Stimulated activated CD4-positive, alpha-beta T cell treated with anti-CD3 and anti-CD28 coated beads, Interleukin-4, amount 100 ng/mL, for 1 hour (primary cell): ENCODE data around the gene CHAF1A.

Experiments used
- DNase-seq: peaks from one replicate; pipeline ENCODE4 v3.0.0-alpha.2; 2020

Gene CHAF1A

DNA sequence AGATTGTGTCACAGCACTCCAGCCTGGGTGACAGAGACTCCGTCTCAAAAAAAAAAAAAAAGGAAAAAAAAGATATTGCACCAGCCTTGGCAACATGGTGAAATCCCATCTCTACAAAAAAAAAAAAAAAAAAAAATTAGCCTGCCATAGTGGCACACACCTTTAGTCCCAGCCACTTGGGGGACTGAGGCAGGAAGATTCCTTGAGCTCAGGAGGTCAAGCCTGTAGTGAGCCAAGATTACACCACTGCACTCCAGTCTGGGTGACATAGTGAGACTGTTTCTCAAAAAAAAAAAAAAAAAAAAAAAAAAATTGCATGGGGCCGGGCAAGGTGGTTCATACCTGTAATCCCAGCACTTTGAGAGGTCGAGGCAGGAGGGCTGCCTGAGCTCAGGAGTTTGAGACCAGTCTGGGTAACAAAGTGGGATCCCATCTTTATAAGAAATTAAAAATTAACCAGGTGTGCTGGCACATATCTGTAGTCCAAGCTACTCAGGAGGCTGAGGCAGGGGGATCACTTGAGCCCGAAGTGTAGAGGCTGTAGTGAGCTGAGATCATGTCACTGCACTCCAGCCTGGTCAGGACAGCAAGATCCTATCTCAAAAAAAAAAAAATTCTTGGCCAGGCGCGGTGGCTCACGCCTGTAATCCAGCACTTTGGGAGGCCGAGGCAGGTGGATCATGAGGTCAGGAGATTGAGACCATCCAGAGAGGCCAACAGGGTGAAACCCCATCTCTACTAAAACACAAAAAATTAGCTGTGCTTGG lies 62.6 kb downstream of the CHAF1A start:
- DNase-seq, result no peak

DNA sequence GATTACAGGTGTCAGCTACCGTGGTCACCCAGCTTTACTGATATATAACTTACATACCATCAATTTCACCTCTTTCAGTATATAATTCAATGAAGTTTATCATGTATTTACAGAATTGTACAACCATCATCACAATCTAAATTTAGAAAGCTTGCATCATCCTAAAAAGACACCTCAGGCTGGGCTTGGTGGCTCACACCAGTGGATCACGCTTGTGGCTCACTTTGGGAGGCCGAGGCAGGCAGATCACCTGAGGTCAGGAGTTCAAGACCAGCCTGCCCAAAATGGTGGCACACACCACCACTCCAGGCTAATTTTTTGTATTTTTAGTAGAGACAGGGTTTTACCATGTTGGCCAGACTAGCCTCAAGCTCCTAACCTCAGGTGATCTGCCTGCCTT lies 65.4 kb downstream of the CHAF1A start:
- DNase-seq, result no peak

DNA sequence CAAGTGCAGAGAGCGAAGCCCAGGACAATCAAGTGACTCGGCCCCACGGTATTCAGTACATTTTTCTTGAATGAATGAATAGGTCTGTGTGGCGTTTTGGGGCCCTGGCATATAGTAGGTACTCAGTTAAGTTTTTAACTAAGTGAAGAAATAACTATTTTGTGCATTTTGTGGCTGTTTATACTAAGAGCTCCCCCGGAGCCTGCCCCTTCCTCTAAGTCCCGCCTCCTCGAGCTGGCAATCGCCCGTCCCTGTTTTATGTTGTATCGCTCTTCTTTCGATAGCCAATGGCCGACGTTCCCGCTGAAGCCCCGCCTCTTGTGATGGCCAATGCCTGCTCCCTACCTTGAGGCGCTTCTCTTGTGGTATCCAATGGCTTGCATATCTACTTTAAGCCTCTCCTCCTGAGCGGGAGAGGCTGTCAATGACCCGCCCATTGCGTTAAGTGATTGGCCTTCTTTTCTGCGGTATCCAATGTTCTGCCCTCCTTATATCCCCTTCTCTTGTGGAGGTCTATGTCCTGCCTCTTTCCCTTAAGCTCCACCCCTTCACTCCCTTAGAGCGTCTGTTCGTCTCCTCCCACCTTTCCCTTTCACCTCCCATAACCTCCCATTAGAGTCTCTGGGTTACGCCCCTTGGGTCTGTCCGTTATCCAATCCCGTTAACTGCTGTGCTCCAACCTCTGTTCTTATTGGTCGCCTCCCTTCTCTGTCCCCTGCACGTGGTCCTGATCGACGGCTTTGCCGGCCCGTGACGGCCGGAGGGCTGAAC lies 69.1 kb downstream of the CHAF1A start:
- DNase-seq, result peak; percentile 95

DNA sequence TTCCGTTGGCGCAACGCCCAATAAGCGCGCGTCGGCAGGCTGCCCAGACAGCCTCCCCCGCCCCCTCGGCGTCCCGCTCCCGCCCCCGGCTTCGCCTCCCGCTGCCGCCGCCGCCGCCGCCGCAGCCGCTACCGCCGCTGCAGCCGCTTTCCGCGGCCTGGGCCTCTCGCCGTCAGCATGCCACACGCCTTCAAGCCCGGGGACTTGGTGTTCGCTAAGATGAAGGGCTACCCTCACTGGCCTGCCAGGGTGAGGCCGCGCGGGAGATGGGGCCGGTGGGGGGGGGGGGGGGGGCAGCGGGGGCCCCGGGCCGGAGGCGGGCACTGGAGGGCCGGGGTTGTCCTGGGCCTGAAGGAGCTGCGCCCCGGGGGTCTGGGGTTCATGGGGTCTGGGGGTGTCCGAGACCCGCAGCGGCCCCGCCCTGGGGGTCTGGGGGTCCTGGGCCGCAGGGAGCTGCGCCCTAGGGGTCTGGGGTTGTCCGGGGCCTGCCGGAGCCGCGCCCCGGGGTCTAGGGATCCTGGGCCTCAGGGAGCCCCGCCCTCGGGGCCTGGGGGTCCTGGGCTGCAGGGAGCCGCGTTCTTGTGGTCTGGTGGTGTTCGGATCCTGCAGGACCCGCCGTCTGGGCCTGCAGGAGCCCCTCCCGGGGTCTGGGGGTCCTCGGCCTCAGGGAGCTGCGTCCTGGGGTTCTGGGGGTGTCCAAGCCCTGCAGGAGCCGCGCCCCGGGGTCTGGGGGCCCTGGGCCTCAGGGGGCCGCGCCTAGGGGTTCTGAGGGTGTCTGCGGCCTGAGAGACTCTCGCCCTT lies 69.9 kb downstream of the CHAF1A start, which contains the start of gene HDGFL2:
HDGFL2 (plus strand) TSS at position 124 of the 801 bp plus-strand sequence; CDS start at position 178, 54 bp downstream.
- peak; percentile 96 for DNase-seq

DNA sequence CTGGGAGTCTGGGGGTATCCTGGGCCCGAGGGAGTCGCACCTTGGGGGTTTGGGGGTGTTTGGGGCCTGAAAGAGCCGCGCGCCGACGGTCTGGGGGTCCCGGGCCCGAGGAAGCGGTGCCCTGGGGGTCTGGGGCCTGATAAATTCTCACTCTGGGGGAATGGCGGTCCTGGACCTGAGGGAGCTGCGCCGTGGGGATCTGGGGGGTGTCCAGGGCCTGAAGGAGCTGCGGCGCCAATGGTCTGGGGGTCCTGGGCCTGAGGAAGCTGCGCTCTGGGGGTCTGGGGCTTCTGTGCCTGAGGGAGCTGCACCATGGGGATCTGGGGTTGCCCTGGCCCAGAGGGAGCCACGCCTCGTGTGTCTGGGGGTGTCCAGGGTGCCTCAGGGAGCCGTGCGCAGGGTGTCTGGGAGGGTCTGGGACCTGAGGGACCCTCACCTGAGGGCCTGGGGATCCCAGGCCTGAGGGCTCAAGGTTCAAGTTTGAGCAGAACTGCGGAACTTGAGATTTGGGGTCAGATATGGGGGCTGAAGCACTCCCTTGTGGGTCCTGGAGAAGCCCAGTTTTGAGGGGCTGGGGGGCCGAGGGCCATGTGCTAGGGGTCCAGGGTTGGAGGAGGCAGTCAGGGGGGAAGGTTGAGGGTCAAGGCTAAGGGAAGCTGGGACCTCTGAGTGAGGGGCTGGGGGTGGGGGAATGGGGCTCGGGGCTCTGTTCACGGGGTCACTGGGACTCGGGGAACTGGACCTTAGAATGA lies 70.7 kb downstream of the CHAF1A start:
- DNase-seq, result no peak

DNA sequence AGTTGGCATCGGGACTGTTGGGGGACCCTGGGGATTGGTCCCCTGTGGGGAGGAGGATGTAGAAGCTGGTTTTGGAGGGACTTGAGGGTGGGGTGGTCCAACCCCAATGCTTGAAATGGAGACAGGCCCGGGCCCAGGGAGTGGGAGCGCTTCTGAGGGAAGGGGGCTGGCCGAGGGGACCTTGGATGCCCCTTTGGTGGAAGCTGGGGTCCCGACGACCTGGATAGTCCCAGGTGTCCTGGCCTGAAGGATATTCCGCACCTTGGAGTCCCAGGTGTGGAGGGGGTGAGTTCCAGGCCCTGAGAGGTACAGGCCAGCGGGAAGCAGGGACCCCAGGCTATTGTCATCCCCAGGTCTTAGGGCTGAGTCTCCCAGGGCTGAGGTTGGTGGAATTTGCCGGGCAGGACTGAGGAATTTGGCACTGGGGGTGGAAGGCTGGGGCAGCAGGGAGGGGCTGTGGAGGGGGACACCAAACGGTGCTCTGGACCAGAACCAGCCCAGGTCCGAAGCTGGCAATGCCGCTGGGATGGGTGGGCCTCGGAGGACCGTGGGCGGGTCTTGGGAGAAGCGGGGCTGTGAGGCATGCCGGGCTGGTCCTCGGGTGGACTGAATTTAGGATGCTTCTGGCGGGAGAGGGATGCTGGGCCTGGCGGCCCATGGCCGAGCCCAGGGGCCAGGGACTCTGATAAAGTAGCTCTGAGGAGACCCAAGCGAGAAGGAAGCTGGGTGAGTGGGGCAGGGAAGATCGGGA lies 71.5 kb downstream of the CHAF1A start:
- DNase-seq, result no peak

DNA sequence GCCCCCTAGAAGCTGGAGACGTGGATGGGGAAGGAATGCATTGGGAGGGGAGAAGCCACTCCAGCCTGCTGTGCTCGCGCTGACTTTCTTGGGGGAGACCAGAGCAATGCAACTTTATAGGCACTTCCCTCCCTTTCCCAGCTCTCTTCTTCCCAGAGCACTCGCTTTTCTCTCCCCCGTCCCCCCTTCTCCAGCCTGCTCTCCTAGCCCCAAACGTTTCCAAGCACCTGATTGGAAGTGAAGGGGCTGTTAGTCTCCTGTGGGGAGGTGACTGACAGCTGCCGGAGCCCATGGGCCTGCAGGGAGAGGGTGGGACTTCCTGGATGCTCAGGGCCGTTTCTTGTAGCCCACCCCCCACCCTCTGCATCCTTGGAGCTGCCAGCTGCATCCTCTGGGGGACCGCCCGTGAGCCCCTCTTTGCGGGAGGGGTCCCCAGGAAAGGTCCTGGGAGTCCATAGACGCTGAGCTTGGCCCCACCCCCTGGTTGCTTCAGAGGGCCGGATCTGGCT lies 72.1 kb downstream of the CHAF1A start:
- peak; percentile 21 for DNase-seq

DNA sequence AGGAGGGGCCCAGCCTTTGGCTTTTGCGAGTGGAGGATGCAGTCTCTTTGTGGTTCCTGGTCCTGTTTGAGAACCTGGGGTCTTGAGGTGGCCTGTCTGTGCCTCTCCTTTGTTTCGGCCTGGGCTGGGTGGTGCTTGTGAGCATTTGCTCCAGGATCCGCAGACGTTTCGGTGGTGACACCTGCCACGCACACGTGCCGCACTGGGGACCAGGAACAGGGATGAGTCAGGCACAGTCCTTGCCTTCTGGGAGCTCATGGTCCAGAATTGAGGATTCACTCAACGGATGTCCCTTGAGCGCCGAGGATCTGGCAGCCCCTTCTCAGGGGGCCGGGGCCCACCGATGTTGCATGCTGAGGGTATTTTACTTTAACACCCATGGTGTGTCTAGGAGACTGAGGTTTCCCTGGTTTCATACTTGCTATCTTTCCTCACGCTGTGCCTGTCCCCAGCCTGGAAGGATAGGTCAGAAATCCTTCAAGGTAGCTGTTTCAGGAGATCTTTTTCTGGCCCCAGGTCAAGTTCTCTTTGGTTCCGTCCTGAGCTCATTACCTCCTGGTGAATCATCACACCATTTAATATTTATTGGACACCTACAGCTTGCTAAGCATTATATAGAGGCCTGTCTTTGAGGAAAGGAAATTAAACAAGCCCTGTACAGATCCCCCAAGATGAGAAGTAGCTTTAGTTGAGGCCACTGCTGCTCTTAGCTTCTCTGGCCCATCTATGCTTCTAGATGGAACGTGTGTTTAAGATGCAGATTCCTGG lies 74.8 kb downstream of the CHAF1A start:
- DNase-seq, result no peak

DNA sequence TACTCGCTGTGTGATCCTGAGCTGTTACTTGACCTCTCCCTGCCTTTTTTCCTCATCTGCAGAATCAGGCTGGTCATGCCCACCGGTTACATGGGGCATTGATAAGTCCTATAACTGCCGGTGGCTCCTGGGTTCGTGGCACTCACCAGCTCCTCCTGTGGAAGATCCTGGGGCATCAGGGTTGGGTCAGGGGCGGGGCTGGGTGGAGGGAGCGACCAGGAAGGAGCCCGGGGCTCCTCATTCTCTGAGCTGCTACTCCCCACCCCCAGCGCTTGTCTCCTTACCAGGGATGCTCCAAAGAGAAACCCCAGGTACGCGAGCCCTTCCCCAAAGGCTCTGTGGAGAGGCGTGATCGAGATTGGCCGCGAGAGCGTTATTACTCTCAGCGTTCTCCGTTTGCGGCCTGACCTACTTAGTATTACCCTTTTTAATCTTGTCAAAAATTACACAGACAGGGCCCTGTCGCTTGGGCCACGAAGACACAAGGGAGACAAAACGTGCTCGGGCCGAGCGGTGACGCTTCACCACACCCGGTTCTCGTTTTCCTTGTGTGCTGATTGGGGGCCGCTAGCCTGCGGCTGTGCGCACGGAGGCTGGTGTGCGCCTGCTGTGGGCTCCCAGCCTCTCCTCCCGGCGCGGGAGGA lies 80.4 kb downstream of the CHAF1A start:
- no peak for DNase-seq

- DNase-seq, result no peak
Observed at GRCh38 chr19:4483385-4483784, 80.9 kb downstream of the CHAF1A start.

- no peak for DNase-seq
Observed at GRCh38 chr19:4487572-4487971, 85.1 kb downstream of the CHAF1A start.

- no peak for DNase-seq
Observed at GRCh38 chr19:4488496-4488895, 86.1 kb downstream of the CHAF1A start.

DNA sequence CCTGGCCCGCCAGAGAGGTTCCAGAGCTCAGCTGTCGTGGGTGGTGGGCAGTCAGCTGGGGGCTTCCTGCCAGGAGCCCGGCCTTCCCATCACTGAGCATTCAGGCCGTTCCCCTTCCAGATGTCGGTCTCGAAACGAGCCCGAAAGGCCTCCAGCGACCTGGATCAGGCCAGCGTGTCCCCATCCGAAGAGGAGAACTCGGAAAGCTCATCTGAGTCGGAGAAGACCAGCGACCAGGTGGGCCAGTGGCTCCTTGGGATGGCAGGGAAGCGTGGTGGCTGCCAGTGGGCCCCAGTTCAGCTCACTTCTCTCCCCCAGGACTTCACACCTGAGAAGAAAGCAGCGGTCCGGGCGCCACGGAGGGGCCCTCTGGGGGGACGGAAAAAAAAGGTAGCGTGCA lies 89.0 kb downstream of the CHAF1A start:
- DNase-seq, result no peak

DNA sequence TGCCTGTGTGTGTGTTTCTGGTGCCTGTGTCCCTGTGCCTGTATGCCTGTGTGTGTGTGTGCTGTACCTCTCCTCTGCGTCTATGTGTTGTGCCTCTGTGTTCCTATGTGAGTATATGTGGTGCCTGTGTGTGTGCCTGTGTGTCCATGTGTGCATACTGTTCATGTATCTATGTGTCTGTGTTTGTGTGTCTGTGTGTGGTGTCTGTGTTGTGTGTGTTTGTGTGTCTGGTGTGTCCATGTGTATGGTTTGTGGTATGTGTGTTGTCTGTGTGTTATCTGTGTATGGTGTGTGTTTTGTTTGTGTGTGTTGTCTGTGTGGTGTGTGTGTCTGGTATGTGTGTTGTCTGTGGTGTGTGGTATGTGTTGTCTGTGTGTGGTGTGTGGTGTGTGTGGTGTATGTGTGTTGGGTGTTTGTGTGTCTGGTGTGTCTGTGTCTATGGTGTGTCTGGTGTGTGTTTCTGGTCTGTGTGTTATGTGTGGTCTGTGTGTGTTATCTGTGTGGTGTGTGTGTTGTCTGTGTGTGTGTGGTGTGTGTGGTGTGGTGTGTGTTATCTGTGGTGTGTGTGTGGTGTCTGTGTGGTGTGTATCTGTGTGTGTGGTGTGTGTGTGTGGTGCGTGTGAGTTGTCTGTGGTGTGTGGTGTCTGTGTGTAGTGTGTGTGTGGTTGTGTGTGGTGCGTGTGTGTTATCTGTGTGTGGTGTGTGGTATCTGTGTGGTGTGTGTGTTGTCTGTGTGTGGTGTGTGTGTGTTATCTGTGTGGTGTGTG lies 90.1 kb downstream of the CHAF1A start:
- DNase-seq, result no peak
